Panc1 (cell line): Measurements from ENCODE around the gene PTPN22. TPM values are rescaled to one million over a fixed set of nuclear protein-coding genes. Genes with fewer than 3 reads are reported as not detected.

Experiments
- ATAC-seq: fragments of 200-7000 bp; cut with Tn5 transposase; 2 replicates; pipeline ENCODE4 v1.9.1; 2020; ENCODE audit warnings: mild to moderate bottlenecking, moderate library complexity
- BruUV-seq: library from RNA; stranded (reverse); fragments of 400-500 nt; replicated peaks from 2 replicates; lab custom pipeline; 2021; lab: Mats Ljungman, UMichigan
- CTCF ChIA-PET: fragments of 300-600 bp; sonication (Branson Sonifier 250); formaldehyde crosslinking; loops from one replicate; lab custom pipeline; 2022; ENCODE audit warnings: antibody characterized with exemption; lab: Charles Lee
- POLR2A ChIA-PET: fragments of 300-600 bp; sonication (Branson Sonifier 250); formaldehyde crosslinking; loops from one replicate; lab custom pipeline; 2022; ENCODE audit warnings: antibody characterized with exemption; lab: Charles Lee
- DNase-seq: peaks from one replicate; pipeline ENCODE4 v3.0.0-alpha.2; 2010; ENCODE audit warnings: low read depth, low spot score
- H3K27ac ChIP-seq: 2 replicates; pipeline ENCODE4 v1.5.1; 2011; ENCODE audit warnings: mild to moderate bottlenecking, low read length, inconsistent platforms
- H3K27me3 ChIP-seq: fragments of 200-500 bp; sonication (Bioruptor generic); 2 replicates; pipeline ENCODE4 v1.6.0; 2014; ENCODE audit warnings: low read length, inconsistent platforms; ENCODE audit not compliant: control insufficient read depth, insufficient read depth
- H3K36me3 ChIP-seq: fragments of 200-500 bp; sonication (Bioruptor generic); 2 replicates; pipeline ENCODE4 v1.5.1; 2014; ENCODE audit warnings: inconsistent platforms, mild to moderate bottlenecking, low read length, moderate library complexity; ENCODE audit not compliant: control insufficient read depth, insufficient read depth
- H3K4me1 ChIP-seq: 2 replicates; pipeline ENCODE4 v1.5.1; 2011; ENCODE audit warnings: inconsistent platforms, mild to moderate bottlenecking, low read length, moderate library complexity; ENCODE audit not compliant: control insufficient read depth, insufficient read depth
- H3K4me3 ChIP-seq, 2 experiments: 2 replicates each; pipeline ENCODE4 v1.5.1; 2011 to 2012; ENCODE audit warnings: low read depth in 2 of 2, low read length in 2 of 2, mild to moderate bottlenecking in 2 of 2, inconsistent platforms in 1 of 2, moderate library complexity in 1 of 2
- H3K9me3 ChIP-seq: fragments of 200-500 bp; sonication (Bioruptor generic); 2 replicates; pipeline ENCODE4 v1.5.1; 2014; ENCODE audit warnings: low read depth, mild to moderate bottlenecking, inconsistent platforms, low read length, moderate library complexity; ENCODE audit not compliant: control insufficient read depth, insufficient read depth
- CTCF ChIP-seq: fragments of 450-650 bp; IDR thresholded peaks from 2 replicates; pipeline ENCODE4 v1.5.1; 2017; ENCODE audit warnings: mild to moderate bottlenecking
- POLR2AphosphoS5 ChIP-seq: IDR thresholded peaks from 2 replicates; pipeline ENCODE4 v1.6.1; 2012; ENCODE audit warnings: mild to moderate bottlenecking, low read depth, low read length, moderate library complexity
- REST ChIP-seq, 2 experiments: IDR thresholded peaks; 2 replicates each; pipeline ENCODE4 v1.6.1; 2011 to 2012; ENCODE audit warnings: low read depth in 2 of 2, control low read depth in 1 of 2, low read length in 1 of 2, mild to moderate bottlenecking in 1 of 2, moderate library complexity in 1 of 2; ENCODE audit not compliant: insufficient read depth in 1 of 2
- SIN3A ChIP-seq: IDR thresholded peaks from 2 replicates; pipeline ENCODE4 v1.6.1; 2012; ENCODE audit warnings: low read depth, mild to moderate bottlenecking, low read length, moderate library complexity, borderline replicate concordance; ENCODE audit not compliant: insufficient read depth
- TCF7L2 ChIP-seq: IDR thresholded peaks from 2 replicates; pipeline ENCODE4 v1.6.1; 2011; ENCODE audit warnings: mild to moderate bottlenecking, low read depth, low read length, inconsistent platforms
- in situ Hi-C: cut with HindIII; loops from 2 replicates; pipeline ENCODE4 v1.10.0; 2016; ENCODE audit warnings: low sequenced_read_pairs, low pct_unique_long_range_greater_than_20kb
- intact Hi-C: fragments of 100-400 bp; cut with micrococcal nuclease; formaldehyde crosslinking; loops from one replicate; pipeline ENCODE4 v1.10.0; 2022; ENCODE audit not compliant: unreplicated experiment
- total RNA-seq: library from RNA; stranded (reverse); gene quantifications from one replicate; pipeline ENCODE4 v1.2.1, GENCODE V29; 2021; ENCODE audit not compliant: unreplicated experiment

The PTPN22 gene
- total RNA-seq, 1 experiment from 2014 or later: not detected

GRCh38 chr1:113890816-113891215 lies 19.3 kb upstream of the PTPN22 start:
- ChIA-PET POLR2A (no interaction called here), CTCF (no interaction called here)
- in situ Hi-C loops (no loop called here), intact Hi-C loops (no loop called here)
- DNase-seq (no peak), ATAC-seq (no peak)
- Histone ChIP-seq H3K27ac (no peak overlapping the region), H3K36me3 (no peaks in the 10 kb centered on the region), H3K4me1 (no peaks in the 10 kb centered on the region), H3K27me3 (no peaks in the 10 kb centered on the region), H3K4me3 (no peak overlapping the region), H3K9me3 (no peaks in the 10 kb centered on the region)
- BruUV-seq: no TSS peak
- TF ChIP-seq TCF7L2 (no peak), POLR2AphosphoS5 (no peak), SIN3A (no peak), REST (IDR thresholded peaks at IDR 0.05; ENCODE audit: insufficient read depth in 1 of 2, low read depth in 2 of 2, low read length in 1 of 2) (no peak), CTCF (no peak)

- Histone ChIP-seq H3K4me3 (no peak within 1 kb of the TSS), H3K27ac (no peak within 1 kb of the TSS), H3K4me1 (no peaks in the 10 kb centered on the region), H3K36me3 (no peaks in the 10 kb centered on the region), H3K9me3 (no peaks in the 10 kb centered on the region), H3K27me3 (no peaks in the 10 kb centered on the region)
- intact Hi-C loops (no loop called here), in situ Hi-C loops (no loop called here)
- ATAC-seq (no peak), DNase-seq (no peak)
- BruUV-seq: no TSS peak
- CTCF ChIA-PET: no interaction called here
- POLR2A ChIA-PET: no interaction called here
- TF ChIP-seq SIN3A (no peak), POLR2AphosphoS5 (no peak), CTCF (no peak), REST (IDR thresholded peaks at IDR 0.05; ENCODE audit: insufficient read depth in 1 of 2, low read depth in 2 of 2, low read length in 1 of 2) (no peak)
Measured at GRCh38 chr1:113887402-113888175, 16.1 kb upstream of the PTPN22 start, which contains the start of gene BCL2L15. Gene BCL2L15, minus strand, starts transcription at chr1:113887581. Its CDS starts 206 bp downstream, at chr1:113887375.
